Transverse colon (tissue), 4 donors: Measurements from ENCODE around the gene ZNF346.

Experiments used
- CTCF ChIP-seq, 5 experiments: fragments of 200-600 bp in 3 of 5; fragments of 450-650 bp in 2 of 5; sonication (generic) in 3 of 5; IDR thresholded peaks; 1 replicate in 2 of 5; 2 replicates in 3 of 5; pipeline ENCODE4 v1.5.1; 2016 to 2017; ENCODE audit warnings: antibody characterized with exemption in 5 of 5, inconsistent platforms in 3 of 5, mild to moderate bottlenecking in 2 of 5, moderate library complexity in 1 of 5
- POLR2A ChIP-seq: fragments of 450-650 bp; IDR thresholded peaks from one replicate; pipeline ENCODE4 v1.6.1; 2016; ENCODE audit warnings: antibody characterized with exemption, mild to moderate bottlenecking, moderate library complexity
- POLR2AphosphoS5 ChIP-seq, 3 donors: sonication (generic); formaldehyde crosslinking; IDR thresholded peaks; one replicate each; pipeline ENCODE4 v1.6.1; 2016; ENCODE audit warnings: antibody characterized with exemption in 3 of 3

GRCh38 chr5:177043958-177044357 lies 21.5 kb downstream of the ZNF346 start:
- TF ChIP-seq CTCF (IDR thresholded peaks at IDR 0.05) (no peak), POLR2A (no peak), POLR2AphosphoS5 (IDR thresholded peaks at IDR 0.05) (no peak)
